ENCODE results near the gene ENO1. TPM values are rescaled to one million over a fixed set of nuclear protein-coding genes. Genes with fewer than 3 reads are reported as not detected.

ENO1 gene
- total and polyA plus RNA-seq, 2 of the 8 experiments (the other 6 are each of a cell fraction or from before 2014, with no cell fraction given): 1,763 to 2,117 TPM

DNA sequence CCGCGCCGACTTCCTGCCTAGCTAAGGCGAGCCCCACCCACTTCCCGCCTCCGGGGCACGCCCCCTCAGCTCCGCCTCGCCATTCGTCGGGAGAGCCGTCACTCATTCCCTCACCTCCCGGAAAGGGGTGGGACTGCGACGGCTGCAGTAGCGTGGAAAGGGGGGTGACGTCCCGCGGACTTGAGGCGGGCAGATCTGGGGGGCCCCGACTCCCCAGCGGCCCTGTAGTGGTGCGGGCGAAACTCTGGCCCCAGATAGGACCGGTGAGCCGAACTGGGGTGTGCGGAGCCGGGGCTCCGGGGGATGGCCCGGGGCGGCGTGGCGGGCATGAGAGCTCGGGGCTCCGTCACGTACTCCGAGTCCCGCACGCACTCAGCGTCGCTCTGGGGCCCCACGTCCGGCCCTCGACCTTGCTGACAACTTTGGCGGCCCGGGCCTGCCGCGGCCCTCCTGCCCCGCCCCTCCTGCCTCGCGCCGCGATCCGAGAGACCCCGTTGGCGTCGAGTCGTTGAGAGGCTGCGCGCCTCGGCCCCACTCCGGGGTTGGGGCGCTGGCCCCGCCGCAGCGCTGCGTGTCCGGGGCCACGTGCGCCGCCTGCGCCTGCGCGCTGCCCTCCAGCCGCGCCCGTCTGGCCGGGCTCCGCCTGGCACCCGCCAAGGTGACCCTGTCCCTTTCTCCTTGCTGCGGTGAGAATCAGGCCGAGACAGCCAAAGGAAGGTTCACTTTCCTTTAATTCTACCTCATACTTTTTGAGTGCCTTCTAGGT, 395 bp upstream of the ENO1 start:
- H3K23me2 ChIP-seq (ENCODE audit: low read depth, low read length): peaks cover 2% of the 10 kb centered on the region; the same call in 1 of the 2 replicates
- no peak overlapping the region for H2BK12ac ChIP-seq (ENCODE audit: low read depth, low read length)
- no peaks in the 10 kb centered on the region for H3K9me3 ChIP-seq (ENCODE audit: insufficient read depth in 2 of 2, low read depth in 1 of 2, low read length in 1 of 2)
- peak; percentile 90 to 100 for DNase-seq (ENCODE audit: low read depth in 1 of 2, low spot score in 2 of 2)
- H3K27ac ChIP-seq (ENCODE audit: low read depth, low read length): peak overlapping the region; percentile 92
- ChIA-PET CTCF (ENCODE audit: partially characterized antibody) (interaction anchor here (1.0 to 4.2 kb wide), 6 partner anchors 9 to 30 kb away, joined by 3 to 20 read pairs (median 10); no protein-coding TSS in a partner anchor), POLR2A (ENCODE audit: partially characterized antibody) (interaction anchor here (0.5 to 29.3 kb wide), 25 partner anchors 9 to 219 kb away, joined by 3 to 880 read pairs (median 4); no protein-coding TSS in a partner anchor)
- peaks cover 8 to 36% (median 20%) of the 10 kb centered on the region in 4 experiments for H3K36me3 ChIP-seq (ENCODE audit: control insufficient read depth in 2 of 4, insufficient read depth in 4 of 4, low read length in 3 of 4)
- H3K14ac ChIP-seq (ENCODE audit: insufficient read length): no peak overlapping the region
- no peak overlapping the region for H2BK15ac ChIP-seq (ENCODE audit: low read length)
- peaks cover 8 to 14% of the 10 kb centered on the region in 2 experiments for H4K20me1 ChIP-seq (replicated peaks in 1 of 2; ENCODE audit: control insufficient read depth in 1 of 2, insufficient read depth in 2 of 2, low read length in 2 of 2)
- peaks cover 5 to 20% (median 14%) of the 10 kb centered on the region in 4 experiments for H3K4me1 ChIP-seq (replicated peaks in 1 of 4; ENCODE audit: control insufficient read depth in 3 of 4, insufficient read depth in 4 of 4, low read length in 3 of 4)
- H3K79me1 ChIP-seq (ENCODE audit: low read depth, low read length): no peaks in the 10 kb centered on the region; the same call in 1 of the 2 replicates
- no peak overlapping the region for H2BK20ac ChIP-seq (ENCODE audit: low read length)
- peak overlapping the region; percentile 1 for H3K4ac ChIP-seq (replicated peaks; ENCODE audit: insufficient read length, low read depth, low read length)
- H2BK120ac ChIP-seq (replicated peaks; ENCODE audit: low read depth, low read length): no peak overlapping the region
- H3K27me3 ChIP-seq (replicated peaks in 1 of 4; ENCODE audit: control insufficient read depth in 3 of 4, extremely low read depth in 1 of 4, insufficient read depth in 3 of 4, low read length in 3 of 4): no peaks in the 10 kb centered on the region
- peak overlapping the region; percentile 73; the same call in 1 of the 2 replicates for H2BK5ac ChIP-seq (ENCODE audit: low read depth, low read length)
- peak overlapping the region; percentile 76 for H4K5ac ChIP-seq (ENCODE audit: insufficient read length, low read depth, low read length)
- peak overlapping the region; percentile 54 to 65 for H3K4me2 ChIP-seq (ENCODE audit: insufficient read depth in 1 of 2, low read depth in 2 of 2, low read length in 2 of 2)
- peak overlapping the region; percentile 91 for H3K18ac ChIP-seq (ENCODE audit: extremely low read depth, low read length)
- peak overlapping the region; percentile 90 to 97 (median 92) for H3K4me3 ChIP-seq (ENCODE audit: extremely low read depth in 1 of 4, insufficient read depth in 2 of 4, low read depth in 3 of 4, low read length in 4 of 4)
- no peak for FAIRE-seq
- H3K56ac ChIP-seq (replicated peaks; ENCODE audit: insufficient read length, low read depth, low read length): peak overlapping the region; percentile 39
- no peak overlapping the region for H2AFZ ChIP-seq (ENCODE audit: low read length)
- peak overlapping the region in 3 of 4 experiments; percentile 91 to 97 (median 96); a peak in 6 of 7 replicates for H3K9ac ChIP-seq (replicated peaks in 1 of 4; ENCODE audit: extremely low read depth in 1 of 4, low read depth in 3 of 4, low read length in 3 of 4)
- no peak overlapping the region; the same call in 1 of the 2 replicates for H2AK5ac ChIP-seq (ENCODE audit: low read depth, low read length)
- 2% methylated on average over 60 of the region's 82 CpGs; no CpG with 5 or more reads in 1 of the 2 experiments for WGBS, 2 experiments (ENCODE audit: extremely low coverage in 1 of 2, insufficient coverage in 1 of 2, insufficient read length in 1 of 2, insufficient replicate concordance in 2 of 2, low coverage in 1 of 2, low lambda C conversion rate in 2 of 2, missing lambda C conversion rate in 1 of 2)
- peaks cover 29 to 47% of the 10 kb centered on the region in 2 experiments for H3K79me2 ChIP-seq (ENCODE audit: control insufficient read depth in 1 of 2, insufficient read depth in 2 of 2, low read length in 2 of 2)
- H4K8ac ChIP-seq (ENCODE audit: extremely low read depth, insufficient read depth, low read length): peak overlapping the region; percentile 94
- H4K91ac ChIP-seq (replicated peaks; ENCODE audit: insufficient read length, low read length): no peak overlapping the region
- no peak overlapping the region for H3K23ac ChIP-seq (ENCODE audit: insufficient read length)
- TF ChIP-seq ASH2L (IDR thresholded peaks at IDR 0.05; ENCODE audit: low read length) (peak; percentile 21), KDM4A (IDR thresholded peaks at IDR 0.05; ENCODE audit: low read depth, low read length, severe bottlenecking) (peak; percentile 77), BRCA1 (IDR thresholded peaks at IDR 0.05; ENCODE audit: low read depth, low read length) (no peak), PHF8 (conservative IDR thresholded peaks at IDR 0.05; ENCODE audit: low read depth, low read length) (0 out of 2 replicates have a peak, but pooled peaks have one; percentile 37), SIRT6 (IDR thresholded peaks at IDR 0.05; ENCODE audit: low read length) (no peak), NRF1 (IDR thresholded peaks at IDR 0.05; ENCODE audit: low read depth, low read length) (peak; percentile 58), BACH1 (IDR thresholded peaks at IDR 0.05; ENCODE audit: low read length) (peak; percentile 71)
- TF ChIP-seq, protein P1, sequence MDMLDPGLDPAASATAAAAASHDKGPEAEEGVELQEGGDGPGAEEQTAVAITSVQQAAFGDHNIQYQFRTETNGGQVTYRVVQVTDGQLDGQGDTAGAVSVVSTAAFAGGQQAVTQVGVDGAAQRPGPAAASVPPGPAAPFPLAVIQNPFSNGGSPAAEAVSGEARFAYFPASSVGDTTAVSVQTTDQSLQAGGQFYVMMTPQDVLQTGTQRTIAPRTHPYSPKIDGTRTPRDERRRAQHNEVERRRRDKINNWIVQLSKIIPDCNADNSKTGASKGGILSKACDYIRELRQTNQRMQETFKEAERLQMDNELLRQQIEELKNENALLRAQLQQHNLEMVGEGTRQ (IDR thresholded peaks at IDR 0.05; ENCODE audit: low read length): peak; percentile 77

Data from H1 (cell line).